NB4 (cell line): ENCODE data around the gene TMUB2.

Source experiments
- MYC ChIP-seq: IDR thresholded peaks from 2 replicates; pipeline ENCODE4 v1.6.1; 2011; ENCODE audit warnings: low read depth, low read length
- POLR2A ChIP-seq: IDR thresholded peaks from 2 replicates; pipeline ENCODE4 v1.6.1; 2011; ENCODE audit warnings: mild to moderate bottlenecking; ENCODE audit not compliant: insufficient read length; ENCODE audit errors: extremely low read depth
- TF ChIP-seq, protein P1 (sequence below): IDR thresholded peaks from one replicate; pipeline ENCODE4 v1.5.1; 2012; ENCODE audit warnings: low read depth, low read length
- TF ChIP-seq, protein P2 (sequence below): IDR thresholded peaks from 2 replicates; pipeline ENCODE4 v1.6.1; 2011; ENCODE audit warnings: low read depth, low read length

DNA sequence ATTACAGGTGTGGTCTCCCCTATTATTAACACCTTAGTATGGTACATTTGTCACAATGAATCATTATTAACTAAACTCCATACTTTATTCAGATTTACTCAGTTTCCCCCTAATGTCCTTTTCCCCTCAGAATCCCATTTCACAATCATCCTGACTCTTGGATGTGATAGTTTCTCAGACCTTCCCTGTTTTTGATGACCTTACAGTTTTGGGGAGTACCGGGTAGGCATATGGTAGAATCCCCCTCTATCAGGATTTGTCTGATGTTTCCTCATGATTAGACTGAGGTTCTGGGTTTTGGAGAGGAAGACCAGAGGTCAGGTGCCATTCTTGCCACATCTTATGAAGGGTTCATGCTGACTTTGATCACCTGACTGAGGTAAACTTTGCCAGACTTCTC lies 22.3 kb upstream of the TMUB2 start:
- TF ChIP-seq, protein P1, sequence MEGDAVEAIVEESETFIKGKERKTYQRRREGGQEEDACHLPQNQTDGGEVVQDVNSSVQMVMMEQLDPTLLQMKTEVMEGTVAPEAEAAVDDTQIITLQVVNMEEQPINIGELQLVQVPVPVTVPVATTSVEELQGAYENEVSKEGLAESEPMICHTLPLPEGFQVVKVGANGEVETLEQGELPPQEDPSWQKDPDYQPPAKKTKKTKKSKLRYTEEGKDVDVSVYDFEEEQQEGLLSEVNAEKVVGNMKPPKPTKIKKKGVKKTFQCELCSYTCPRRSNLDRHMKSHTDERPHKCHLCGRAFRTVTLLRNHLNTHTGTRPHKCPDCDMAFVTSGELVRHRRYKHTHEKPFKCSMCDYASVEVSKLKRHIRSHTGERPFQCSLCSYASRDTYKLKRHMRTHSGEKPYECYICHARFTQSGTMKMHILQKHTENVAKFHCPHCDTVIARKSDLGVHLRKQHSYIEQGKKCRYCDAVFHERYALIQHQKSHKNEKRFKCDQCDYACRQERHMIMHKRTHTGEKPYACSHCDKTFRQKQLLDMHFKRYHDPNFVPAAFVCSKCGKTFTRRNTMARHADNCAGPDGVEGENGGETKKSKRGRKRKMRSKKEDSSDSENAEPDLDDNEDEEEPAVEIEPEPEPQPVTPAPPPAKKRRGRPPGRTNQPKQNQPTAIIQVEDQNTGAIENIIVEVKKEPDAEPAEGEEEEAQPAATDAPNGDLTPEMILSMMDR: no peak
- no peak for TF ChIP-seq POLR2A
- TF ChIP-seq, protein P2, sequence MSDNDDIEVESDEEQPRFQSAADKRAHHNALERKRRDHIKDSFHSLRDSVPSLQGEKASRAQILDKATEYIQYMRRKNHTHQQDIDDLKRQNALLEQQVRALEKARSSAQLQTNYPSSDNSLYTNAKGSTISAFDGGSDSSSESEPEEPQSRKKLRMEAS: no peak
- no peak for TF ChIP-seq MYC
